Coronary artery (tissue), 2 donors: Measurements from ENCODE around the gene SMAD2.

Source experiments
- DNase-seq: peaks from one replicate; pipeline ENCODE4 v3.0.0-alpha.2; 2017; ENCODE audit warnings: low spot score
- H3K27ac ChIP-seq, 2 donors: fragments of 200-600 bp; sonication (generic); one replicate each; pipeline ENCODE4 v1.5.1; 2016 to 2019
- H3K4me3 ChIP-seq: fragments of 200-600 bp; sonication (generic); 2 replicates; pipeline ENCODE4 v1.5.1; 2016; ENCODE audit warnings: mild to moderate bottlenecking, moderate library complexity
- TF ChIP-seq, protein P1 (sequence below): fragments of 200-600 bp; sonication (generic); IDR thresholded peaks from one replicate; pipeline ENCODE4 v1.5.1; 2019; ENCODE audit warnings: antibody characterized with exemption

The SMAD2 gene

DNA sequence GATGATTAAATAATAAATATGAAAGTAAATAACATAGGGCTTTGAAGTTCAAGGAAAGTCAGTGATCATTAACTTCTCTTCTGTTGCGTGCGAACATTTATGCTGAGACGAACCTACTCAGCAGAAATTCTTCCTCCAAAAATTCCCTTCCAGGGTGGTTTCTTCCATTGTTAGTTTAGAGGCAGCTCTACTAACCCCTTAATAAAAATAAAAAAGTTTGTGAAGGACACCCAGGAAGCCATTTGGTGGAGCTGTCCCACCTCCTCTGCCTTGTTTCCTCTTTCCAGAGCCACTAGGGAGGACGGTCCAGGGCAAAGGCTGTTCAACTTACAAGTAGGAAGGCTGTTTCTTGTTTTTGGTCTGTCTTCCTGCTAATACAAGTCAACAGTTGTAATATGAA, 2.1 kb upstream of the SMAD2 start:
- DNase-seq: no peak
- no peak overlapping the region for H3K27ac ChIP-seq
- H3K4me3 ChIP-seq: no peak overlapping the region

DNA sequence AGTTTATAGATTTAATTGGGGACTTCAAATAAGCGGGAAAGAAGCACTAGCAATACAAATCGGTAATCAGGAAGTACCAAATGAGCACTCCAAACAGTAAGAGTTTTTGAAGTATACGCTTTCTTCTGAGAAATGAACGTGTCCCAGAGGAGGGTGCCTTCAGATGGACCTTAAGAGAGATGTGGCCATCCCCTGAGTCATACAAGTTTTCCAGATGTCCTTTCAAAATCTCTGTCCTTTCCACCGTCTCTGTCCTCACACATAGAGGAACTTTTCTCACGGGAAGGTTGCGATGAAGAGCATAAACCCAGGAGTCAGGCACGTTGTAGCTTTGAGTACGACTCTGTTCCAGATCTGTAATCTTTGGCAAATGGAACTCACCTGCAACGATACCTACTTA, 1.7 kb upstream of the SMAD2 start:
- no peak overlapping the region for H3K27ac ChIP-seq
- TF ChIP-seq, protein P1, sequence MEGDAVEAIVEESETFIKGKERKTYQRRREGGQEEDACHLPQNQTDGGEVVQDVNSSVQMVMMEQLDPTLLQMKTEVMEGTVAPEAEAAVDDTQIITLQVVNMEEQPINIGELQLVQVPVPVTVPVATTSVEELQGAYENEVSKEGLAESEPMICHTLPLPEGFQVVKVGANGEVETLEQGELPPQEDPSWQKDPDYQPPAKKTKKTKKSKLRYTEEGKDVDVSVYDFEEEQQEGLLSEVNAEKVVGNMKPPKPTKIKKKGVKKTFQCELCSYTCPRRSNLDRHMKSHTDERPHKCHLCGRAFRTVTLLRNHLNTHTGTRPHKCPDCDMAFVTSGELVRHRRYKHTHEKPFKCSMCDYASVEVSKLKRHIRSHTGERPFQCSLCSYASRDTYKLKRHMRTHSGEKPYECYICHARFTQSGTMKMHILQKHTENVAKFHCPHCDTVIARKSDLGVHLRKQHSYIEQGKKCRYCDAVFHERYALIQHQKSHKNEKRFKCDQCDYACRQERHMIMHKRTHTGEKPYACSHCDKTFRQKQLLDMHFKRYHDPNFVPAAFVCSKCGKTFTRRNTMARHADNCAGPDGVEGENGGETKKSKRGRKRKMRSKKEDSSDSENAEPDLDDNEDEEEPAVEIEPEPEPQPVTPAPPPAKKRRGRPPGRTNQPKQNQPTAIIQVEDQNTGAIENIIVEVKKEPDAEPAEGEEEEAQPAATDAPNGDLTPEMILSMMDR: no peak
- H3K4me3 ChIP-seq: no peak overlapping the region

More for the DNA sequence above, 2.1 kb upstream of the SMAD2 start:
- TF ChIP-seq, protein P1: no peak

DNA sequence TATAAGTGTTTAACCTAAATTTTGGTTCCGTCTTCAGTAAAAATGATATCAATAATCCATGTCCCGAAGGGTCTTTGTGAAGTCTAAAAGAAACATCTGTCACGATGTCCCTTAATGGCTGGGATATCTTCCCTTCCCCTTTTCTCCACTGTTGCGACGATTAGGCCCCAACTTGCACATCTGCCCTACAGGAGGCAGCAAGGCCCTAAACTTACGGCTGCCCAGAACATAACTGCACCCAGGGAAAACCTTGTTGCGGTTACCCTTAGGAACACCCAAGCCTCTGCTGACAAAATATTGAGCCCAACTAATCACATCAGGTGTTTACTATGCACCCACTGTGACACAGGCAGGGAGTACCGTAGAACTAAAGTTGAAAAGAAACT, 1.3 kb upstream of the SMAD2 start:
- no peak for DNase-seq
- TF ChIP-seq, protein P1: no peak
- Histone ChIP-seq H3K27ac (peak overlapping the region; percentile 92 to 99), H3K4me3 (peak overlapping the region; percentile 90)

More for the DNA sequence above, 1.7 kb upstream of the SMAD2 start:
- DNase-seq: no peak

DNA sequence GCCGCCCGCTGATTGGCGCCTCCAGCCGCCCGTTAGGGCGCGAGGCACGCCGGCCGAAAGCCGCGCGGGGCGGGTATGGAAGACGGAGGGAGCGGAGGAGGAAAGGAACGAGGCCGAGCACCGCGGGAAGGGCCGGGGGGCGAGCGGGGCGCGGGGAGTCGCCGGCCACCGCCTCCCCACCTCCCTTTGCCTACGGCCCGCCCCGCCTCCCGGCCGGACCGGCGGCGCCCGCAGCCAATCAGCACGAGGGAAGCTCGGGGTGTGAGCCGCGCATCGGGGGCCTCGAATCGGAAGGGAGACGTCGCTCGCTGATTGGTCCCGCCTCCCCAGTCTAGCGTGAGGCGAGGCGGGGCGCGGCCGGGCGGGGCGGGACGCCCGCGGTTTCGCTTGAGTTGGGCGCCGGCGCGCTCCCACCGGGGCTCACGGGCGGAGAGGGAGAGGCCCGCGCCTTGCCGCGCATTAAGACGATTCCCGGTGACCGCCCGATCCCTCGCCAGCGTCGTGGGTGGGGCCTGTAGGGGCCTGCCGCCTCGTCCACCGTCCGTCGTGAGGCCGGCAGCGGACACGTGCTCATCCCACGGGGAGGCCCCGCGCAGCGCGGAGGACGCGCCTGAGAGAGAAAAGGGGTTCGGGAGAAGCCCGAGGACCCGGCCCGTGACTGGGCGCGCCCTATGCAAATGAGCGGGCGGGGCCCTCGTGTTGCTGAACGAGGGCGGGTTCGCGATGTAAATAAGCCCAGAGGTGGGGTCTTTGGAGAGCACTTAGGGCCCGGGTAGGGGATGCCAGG, 665 bp upstream of the SMAD2 start:
- TF ChIP-seq, protein P1: no peak
- Histone ChIP-seq H3K4me3 (peak overlapping the region; percentile 90), H3K27ac (peak overlapping the region; percentile 92 to 99)
- DNase-seq: peak; percentile 97

DNA sequence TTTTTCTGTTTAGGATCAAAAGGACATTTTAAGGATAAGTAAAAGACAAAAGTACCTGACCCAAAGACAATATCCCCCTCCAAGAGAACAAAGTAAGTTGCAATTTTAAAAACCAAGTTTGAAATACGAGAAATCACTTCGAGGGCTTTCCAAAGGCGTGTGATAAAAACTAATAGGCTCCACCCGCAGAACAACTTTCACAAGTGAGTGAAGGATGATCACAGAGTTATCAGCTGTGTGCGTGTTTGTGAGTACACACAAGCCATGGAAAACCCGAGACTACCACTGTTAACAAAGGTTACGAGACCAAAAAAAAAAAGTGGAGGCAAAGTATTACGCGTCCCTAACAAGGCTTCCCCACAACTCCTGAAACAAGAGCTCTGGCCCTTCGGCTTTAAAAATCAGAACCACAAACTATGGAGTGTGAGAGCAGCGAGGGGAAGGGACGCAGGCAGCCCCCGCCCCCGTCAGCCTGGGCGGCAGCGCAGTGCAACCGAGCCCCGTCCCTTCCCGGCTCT, 719 bp downstream of the SMAD2 start:
- TF ChIP-seq, protein P1: no peak
- no peak for DNase-seq
- peak overlapping the region; percentile 92 to 99 for H3K27ac ChIP-seq

DNA sequence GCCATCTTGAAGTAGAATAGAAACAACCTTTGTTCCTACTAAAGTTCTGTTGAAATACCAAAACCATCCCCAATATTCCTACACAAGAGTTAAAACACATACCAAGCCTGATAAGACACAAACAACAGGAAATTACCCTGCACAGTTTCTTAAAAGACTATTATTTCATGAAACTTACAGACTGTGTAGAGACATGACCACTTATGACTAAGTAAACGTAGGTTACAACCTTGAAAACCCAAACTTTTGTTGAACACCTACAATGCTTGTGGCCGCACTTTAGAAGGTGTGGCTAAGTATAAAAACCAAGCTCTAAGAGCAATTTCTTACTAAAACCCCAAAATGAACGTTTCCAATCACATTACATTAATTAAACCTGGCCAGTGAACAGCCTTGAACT, 2.0 kb downstream of the SMAD2 start:
- Histone ChIP-seq H3K27ac (no peak overlapping the region), H3K4me3 (peak overlapping the region; percentile 90)
- TF ChIP-seq, protein P1: no peak
- no peak for DNase-seq

More for the DNA sequence above, 719 bp downstream of the SMAD2 start:
- H3K4me3 ChIP-seq: peak overlapping the region; percentile 90
